PFSK-1 (cell line): ENCODE data around the gene LHX2.

ENCODE experiments used
- FOXP2 ChIP-seq: optimal IDR thresholded peaks from 2 replicates; pipeline ENCODE3; 2011; ENCODE audit warnings: borderline replicate concordance, control low read depth, inconsistent platforms; ENCODE audit not compliant: insufficient read depth; ENCODE audit errors: extremely low read length, extremely low read depth
- POLR2AphosphoS5 ChIP-seq: IDR thresholded peaks from 2 replicates; pipeline ENCODE4 v1.6.1; 2012; ENCODE audit warnings: low read depth, mild to moderate bottlenecking, control low read depth, low read length, moderate library complexity
- REST ChIP-seq, 2 experiments: IDR thresholded peaks; 2 replicates each; pipeline versions ENCODE4 v1.6.1 to v1.8.0; 2011 to 2012; ENCODE audit warnings: low read depth in 2 of 2, low read length in 2 of 2, control low read depth in 1 of 2, inconsistent platforms in 1 of 2, mild to moderate bottlenecking in 1 of 2, moderate library complexity in 1 of 2; ENCODE audit not compliant: insufficient read depth in 1 of 2
- SIN3A ChIP-seq: IDR thresholded peaks from 2 replicates; pipeline ENCODE4 v1.6.1; 2012; ENCODE audit warnings: mild to moderate bottlenecking, low read length, moderate library complexity, borderline replicate concordance; ENCODE audit not compliant: insufficient read depth
- TAF1 ChIP-seq: IDR thresholded peaks from 2 replicates; pipeline ENCODE4 v1.6.1; 2012; ENCODE audit warnings: low read length, control low read depth, borderline replicate concordance; ENCODE audit not compliant: insufficient read depth

Gene LHX2

GRCh38 chr9:124054582-124055227 lies 43.1 kb downstream of the LHX2 start:
- TF ChIP-seq FOXP2 = no peak
- TF ChIP-seq POLR2AphosphoS5 = no peak
- no peak for TF ChIP-seq REST (IDR thresholded peaks at IDR 0.05; ENCODE audit: insufficient read depth in 1 of 2, low read depth in 2 of 2, low read length in 2 of 2)
- TF ChIP-seq TAF1 = no peak
- no peak for TF ChIP-seq SIN3A

GRCh38 chr9:124060844-124061605 lies 49.5 kb downstream of the LHX2 start:
- TF ChIP-seq POLR2AphosphoS5 (no peak), SIN3A (no peak), FOXP2 (no peak), REST (IDR thresholded peaks at IDR 0.05; ENCODE audit: insufficient read depth in 1 of 2, low read depth in 2 of 2, low read length in 2 of 2) (no peak), TAF1 (no peak)

- TF ChIP-seq POLR2AphosphoS5 (no peak), TAF1 (no peak), SIN3A (no peak), REST (IDR thresholded peaks at IDR 0.05; ENCODE audit: insufficient read depth in 1 of 2, low read depth in 2 of 2, low read length in 2 of 2) (no peak), FOXP2 (no peak)
Measured at GRCh38 chr9:124062172-124062571, 50.6 kb downstream of the LHX2 start.

GRCh38 chr9:124066783-124067577 lies 55.4 kb downstream of the LHX2 start:
- TF ChIP-seq SIN3A (no peak), POLR2AphosphoS5 (no peak), REST (IDR thresholded peaks at IDR 0.05; ENCODE audit: insufficient read depth in 1 of 2, low read depth in 2 of 2, low read length in 2 of 2) (no peak)
